Inflammatory macrophage treated with lipopolysaccharide for 1 hour (primary cell): Measurements from ENCODE around the gene PRDM2.
"Not testable (repeated sequence)": the region's sequence is repeated elsewhere in the genome, so short reads cannot be mapped to it uniquely, and the experiment has no call there.

Experiments used
- DNase-seq, 2 donors: peaks; one replicate each; pipeline ENCODE4 v3.0.0-alpha.2; 2020 to 2022

Gene PRDM2, protein sequence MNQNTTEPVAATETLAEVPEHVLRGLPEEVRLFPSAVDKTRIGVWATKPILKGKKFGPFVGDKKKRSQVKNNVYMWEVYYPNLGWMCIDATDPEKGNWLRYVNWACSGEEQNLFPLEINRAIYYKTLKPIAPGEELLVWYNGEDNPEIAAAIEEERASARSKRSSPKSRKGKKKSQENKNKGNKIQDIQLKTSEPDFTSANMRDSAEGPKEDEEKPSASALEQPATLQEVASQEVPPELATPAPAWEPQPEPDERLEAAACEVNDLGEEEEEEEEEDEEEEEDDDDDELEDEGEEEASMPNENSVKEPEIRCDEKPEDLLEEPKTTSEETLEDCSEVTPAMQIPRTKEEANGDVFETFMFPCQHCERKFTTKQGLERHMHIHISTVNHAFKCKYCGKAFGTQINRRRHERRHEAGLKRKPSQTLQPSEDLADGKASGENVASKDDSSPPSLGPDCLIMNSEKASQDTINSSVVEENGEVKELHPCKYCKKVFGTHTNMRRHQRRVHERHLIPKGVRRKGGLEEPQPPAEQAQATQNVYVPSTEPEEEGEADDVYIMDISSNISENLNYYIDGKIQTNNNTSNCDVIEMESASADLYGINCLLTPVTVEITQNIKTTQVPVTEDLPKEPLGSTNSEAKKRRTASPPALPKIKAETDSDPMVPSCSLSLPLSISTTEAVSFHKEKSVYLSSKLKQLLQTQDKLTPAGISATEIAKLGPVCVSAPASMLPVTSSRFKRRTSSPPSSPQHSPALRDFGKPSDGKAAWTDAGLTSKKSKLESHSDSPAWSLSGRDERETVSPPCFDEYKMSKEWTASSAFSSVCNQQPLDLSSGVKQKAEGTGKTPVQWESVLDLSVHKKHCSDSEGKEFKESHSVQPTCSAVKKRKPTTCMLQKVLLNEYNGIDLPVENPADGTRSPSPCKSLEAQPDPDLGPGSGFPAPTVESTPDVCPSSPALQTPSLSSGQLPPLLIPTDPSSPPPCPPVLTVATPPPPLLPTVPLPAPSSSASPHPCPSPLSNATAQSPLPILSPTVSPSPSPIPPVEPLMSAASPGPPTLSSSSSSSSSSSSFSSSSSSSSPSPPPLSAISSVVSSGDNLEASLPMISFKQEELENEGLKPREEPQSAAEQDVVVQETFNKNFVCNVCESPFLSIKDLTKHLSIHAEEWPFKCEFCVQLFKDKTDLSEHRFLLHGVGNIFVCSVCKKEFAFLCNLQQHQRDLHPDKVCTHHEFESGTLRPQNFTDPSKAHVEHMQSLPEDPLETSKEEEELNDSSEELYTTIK (N-terminal part only)

DNA sequence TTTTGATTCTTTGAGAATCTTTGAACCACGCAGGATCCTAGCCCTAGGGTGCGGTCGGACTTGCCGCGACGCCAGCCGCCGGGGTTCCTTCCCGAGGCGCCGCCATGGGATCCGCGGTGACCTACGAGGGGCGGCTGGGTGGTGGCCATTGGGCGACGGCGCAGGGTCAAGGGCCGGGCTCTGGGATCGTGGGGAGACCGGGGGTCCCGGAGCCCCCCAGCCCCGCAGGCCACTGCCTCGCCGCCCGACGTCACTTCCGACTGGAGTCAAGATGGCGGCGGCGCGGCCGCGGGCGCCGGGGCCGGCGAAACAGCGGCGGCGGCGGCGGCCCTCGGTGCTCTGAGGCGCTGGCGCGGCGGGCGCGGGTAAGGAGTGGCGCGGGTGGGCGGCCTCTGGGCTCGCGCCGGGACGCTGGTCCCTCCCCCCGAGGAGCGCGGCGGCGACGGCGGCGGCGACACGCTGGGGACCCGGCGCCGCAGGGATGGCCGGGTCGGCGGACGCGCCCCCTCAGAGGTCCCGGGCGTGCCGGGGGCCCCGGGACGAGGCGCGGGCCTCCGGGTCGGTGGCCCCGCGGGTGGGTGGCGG is at the start of gene PRDM2:
TSS of gene PRDM2 (plus strand) at position 253 of the 585 bp plus-strand sequence. CDS start 15,418 bp downstream, outside the sequence.
- peak; percentile 38 to 49 for DNase-seq

DNA sequence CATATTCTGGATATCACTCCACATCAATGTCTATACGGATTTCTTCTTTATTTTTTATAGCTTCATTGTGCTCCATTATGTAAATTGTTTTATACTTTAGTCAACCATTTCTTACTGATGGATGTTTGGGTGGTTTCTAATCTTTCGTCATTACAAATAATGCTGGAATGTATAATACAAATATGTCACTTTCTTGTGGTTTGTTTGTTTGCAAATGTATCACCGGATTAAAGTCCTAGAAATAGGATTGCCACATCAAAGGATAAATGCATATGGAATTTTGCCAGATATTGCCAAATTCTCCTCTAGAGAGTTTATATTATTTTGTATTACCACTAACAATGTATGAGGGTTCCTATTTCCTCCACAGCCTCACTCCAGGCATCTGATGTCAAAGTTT is 48.7 kb upstream of the PRDM2 start:
- DNase-seq, result peak; percentile 15 to 64

DNA sequence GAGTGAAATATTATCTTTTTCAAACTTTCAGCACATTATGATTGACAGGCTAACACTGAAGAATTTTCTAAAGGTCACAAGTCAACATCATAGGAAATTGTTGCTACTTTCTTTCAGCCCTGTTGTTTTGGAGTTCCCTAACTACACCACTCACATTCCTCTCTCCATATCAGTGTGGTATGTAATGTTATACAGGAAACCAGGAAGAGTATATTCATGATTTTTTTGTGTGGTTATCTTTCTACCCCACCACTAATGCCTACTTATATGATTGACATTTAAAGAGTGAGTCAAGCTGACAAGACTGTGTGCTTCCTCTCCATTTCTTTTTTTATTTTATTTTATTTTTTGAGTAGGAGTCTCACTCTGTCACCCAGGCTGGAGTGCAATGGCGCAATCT is 47.8 kb upstream of the PRDM2 start:
- no peak for DNase-seq

DNA sequence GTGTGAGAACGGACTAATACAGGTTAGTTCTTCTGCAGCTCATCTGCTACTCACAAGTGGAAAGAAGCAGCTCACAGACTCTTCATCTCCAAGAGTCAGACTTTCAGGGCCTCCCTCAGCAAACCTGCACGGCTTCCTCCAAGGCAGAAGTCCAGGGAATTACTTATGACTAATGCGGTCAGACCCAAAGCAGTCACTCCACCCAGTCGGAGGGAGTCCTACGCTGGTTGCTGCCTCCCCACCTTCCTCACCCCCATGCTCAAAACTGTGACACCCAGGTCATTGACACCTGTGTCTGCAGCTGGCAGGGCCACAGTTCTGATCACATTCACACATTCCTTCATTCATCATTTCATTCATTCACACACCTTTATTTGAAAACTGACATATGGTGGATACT is 38.4 kb upstream of the PRDM2 start:
- DNase-seq, result no peak

DNA sequence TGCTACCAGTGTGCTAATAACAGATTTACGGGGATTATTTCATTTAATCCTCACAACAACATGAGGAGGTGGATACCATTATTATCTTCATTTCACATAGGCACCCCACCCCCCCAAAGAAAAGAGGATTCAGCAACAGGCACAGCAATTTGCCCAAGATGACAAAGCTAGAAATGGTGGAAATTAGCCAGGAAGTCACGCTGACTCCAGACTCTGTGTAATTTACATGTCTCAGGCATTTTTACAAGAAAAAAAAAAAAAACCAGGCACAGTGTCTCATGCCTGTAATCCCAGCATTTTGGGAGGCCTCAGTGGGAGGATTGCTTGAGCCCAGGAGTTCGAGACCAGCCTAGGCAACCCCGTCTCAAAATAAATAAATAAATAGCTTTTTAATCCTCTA is 37.5 kb upstream of the PRDM2 start:
- DNase-seq, result peak; percentile 35 to 45

DNA sequence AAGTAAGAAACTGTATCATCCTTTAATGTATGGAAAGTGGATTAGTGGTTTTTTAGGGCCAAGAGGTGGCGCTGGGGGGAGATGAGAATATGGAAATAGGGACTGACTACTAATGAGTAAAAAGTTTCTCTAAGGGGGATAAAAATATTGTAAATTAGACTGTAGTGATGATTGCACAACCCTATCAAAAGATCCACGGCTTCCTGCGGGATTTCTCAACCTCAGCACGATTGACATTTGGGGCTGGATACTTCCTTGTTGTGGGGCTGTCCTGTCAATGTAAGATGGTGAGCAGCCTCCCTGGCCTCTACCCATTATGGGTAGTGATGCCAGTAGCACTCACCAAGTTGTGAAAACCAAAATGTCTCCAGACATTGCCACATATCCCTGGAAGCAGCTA is 36.0 kb upstream of the PRDM2 start:
- peak in 1 of 2 donors; percentile 33 for DNase-seq

DNA sequence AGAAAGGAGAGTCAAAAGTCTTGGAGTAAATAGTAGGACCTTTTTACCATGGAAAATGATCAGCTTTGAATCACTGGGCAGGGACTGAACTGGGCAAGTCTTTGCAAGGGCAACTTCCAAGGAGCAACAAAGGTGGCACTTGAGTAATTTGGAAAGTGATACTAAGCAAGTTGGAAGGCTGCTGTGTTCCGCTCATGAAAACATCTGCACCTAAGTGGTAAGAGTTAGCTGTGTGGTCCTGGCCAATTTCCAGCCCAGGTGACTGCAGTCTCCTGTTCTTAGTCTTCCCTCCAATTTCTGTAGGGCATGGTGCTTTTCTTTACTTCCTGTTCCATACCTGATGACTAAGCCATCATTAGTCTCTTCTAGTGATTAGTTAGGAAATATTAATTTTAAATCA is 35.5 kb upstream of the PRDM2 start:
- DNase-seq, result no peak

DNA sequence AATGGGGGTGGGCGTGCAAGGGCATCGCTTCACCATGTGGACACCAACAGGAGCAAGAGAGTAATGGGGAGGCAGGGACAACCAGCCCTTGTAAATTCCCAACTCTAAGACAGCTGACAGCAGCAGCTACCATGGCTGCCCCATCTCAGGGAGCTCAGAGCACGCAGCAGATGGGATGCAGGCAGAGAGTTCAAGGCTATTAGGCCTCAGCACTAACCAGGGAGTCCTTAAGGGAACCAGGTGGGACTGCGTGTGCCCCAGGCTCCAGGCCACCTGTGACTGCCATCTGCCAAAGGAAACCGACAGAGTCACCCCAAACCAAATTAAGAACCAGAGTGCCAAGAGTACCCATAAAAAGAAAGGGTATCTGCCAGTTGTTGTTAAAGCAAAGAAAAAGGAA is 33.7 kb upstream of the PRDM2 start:
- no peak for DNase-seq

DNA sequence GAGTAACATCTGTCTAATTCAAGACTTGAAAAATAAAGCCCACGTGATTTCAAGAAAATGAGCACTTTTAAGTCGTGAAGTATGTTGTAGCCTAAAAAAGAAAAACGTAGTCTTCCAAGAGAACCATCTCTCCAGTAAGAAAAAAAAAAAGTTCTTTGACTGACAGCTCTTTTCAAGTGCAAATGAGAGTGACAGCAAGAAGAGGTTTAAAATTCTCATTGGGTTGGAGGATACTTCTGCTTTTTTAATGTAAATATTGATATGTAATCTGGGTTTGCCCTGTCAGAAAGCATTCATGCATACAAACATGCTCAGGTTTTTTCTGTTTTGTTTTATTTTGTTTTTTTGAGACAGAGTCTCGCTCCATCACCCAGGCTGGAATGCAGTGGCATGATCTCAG is 32.3 kb upstream of the PRDM2 start:
- no peak for DNase-seq

DNA sequence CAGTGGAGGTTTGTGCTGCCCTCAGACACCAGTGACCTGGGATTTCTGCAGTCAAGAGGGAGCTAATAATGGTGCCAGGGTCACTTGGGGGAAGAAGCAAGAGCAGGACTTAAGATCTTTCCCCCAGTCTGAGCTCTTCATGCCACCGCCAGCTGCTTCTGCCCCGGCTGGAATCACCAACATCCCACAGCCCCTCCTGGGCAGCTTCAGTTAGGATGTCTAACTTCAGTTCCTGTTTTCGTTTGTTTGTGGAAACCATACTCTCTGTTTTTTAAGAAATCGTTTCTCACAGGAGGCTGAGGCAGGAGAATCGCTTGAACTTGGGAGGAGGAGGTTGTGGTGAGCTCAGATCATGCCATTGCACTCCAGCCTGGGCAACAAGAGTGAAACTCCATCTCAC is 25.6 kb upstream of the PRDM2 start:
- no peak for DNase-seq

DNA sequence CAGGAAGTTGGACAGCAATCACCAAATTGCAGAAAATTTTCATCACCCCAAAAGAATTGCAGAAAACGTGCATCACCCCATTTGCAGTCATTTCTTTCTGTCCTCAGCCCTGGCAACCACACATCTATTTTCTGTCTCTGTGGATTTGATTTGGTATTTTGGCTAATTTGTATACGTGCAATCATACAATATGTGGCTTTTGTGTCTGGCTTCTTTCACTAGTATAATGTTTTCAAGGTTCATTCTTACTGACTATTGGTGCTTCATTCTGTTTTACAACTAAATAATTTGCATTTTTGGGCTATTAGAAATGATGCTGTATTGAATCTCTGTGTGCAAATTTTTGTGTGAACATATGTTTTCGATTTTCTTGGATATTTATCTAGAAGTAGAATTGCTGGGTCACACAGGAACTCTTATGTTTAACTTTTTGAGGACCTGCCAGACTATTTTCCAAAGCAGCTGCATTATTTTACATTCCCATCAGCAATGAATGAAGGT is 24.8 kb upstream of the PRDM2 start:
- no peak for DNase-seq

DNA sequence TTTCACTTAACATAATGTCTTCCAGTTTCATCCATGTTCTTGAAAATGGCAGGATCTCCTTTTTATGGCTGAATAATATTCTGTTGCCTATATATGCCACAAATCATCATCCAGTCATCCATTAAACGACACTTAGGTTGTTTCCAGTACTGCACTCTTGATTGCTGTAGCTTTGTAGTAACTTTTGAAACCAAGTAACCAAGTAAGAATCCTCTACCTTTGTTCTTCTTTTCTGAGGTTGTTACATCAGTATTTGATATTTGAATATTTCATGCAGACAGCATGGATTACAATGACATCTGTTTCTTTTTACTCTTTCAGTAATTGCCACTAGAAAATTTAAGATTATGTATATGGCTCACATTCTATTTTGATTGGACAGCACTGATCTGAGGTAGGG is 22.1 kb upstream of the PRDM2 start:
- no peak for DNase-seq

DNA sequence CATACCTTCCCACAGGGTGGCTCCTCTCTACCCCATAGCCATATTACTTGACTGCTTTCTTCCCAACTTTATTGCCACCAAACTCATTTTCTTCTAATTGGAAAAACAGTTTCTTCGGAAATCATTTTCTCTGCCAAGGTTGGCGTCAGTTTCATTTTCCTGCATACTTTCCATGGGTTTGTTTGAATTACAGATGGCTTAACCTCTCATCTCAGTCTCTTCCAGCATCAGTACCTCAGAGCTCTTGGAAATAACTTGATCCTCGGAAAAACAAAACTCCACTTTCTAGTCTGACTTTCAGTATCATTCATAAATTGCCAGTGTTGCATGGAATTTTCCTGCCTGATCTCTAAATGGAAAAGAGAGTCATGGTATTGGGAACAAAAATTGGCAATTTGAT is 20.3 kb upstream of the PRDM2 start:
- DNase-seq, result no peak

DNA sequence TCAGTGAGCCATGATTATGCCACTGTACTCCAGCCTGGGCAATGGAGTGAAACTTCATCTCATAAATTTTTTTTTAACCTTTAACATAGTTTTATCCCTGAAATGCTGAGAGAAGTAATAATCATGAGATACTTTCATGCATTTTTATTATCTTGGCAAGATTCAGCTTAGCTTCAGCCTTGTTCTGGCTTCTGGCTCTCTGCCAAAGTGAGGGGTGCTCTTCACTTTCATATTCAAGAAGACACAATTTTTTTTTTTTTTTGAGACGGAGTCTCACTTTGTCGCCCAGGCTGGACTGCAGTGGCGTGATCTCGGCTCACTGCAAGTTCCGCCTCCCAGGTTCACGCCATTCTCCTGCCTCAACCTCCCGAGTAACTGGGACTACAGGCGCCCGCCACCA is 19.4 kb upstream of the PRDM2 start:
- not testable (repeated sequence) for DNase-seq

DNA sequence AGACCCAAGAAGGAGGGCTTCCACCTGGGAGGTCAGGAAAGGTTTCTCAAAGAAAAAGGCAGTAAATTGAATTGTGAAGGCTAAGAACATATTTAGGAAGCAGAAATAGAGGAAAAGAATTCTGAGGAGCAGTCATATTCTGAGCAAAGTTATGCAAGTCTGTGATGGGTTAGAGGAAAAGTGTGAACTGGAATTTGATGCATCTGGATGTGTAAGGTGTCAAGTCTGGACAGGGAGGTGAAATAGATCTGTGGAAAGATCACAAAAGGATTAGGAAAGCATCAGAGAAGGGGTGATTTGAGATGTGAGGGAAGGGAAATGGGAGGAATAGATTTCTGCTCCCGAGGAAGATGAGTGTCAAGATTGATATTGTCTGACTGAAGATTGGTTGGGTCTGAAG is 18.1 kb upstream of the PRDM2 start:
- DNase-seq, result no peak

DNA sequence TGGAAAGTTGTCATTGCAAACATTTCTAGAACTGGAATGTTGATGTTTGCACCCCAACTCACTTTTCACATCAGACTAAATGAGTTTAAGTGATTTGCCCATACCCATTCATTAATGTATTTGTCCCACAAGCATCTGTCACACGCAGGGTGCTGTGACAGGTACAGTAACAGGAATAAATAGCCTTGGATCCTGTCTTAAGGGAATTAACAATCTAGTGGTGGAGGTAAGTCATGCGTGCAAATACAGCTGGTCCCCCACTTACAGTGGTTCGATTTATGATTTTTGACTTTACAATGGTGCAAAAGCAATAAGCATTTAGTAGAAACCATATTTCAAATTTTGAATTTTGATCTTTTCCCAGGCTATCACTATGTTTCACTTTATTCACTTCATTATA is 17.5 kb upstream of the PRDM2 start:
- no peak for DNase-seq

DNA sequence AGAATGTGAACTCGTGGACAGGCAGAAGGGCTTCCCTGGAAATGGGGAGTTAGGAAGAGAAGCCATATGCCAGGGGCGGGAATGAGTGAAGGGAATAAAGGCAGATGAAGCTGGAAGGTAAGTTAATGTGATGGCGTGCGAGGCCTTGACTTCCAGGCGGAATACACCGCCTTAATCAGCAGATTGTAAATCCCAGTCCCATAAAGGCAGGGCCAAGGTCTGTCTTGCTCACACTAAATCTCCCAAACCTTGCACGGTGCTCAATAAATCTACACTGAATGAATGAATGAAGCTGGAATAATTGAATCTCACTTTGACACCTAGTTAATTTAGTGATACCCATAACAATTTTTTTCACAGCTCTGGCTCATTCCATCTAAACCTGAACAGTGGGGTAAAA is 16.8 kb upstream of the PRDM2 start:
- DNase-seq, result no peak

DNA sequence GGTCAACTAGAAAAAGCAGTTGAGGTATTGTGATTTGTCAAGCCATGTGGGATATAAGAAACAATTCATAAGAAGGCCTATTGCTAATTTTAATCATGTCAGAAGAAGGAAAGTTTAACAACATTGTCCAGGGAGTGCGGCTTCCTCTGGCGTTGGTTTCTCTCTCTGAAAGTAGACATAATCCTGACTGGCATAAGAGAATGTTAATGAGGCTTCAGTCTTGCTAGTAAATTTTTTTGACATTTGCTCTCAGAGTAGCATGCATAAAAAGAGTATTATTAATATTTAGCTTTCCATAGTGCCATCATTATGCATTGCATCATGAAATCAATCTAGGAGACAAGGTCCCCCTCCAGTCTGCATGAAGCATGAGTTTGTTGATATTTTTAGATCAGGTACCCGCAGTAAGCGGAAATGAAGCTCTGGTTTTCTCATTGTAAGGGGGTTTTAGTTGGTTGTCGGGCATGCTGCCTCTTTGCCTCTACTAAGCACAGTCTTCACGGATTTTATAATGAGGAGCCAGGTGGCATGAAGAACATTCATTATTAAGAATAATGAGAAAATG is 12.8 kb upstream of the PRDM2 start:
- no peak for DNase-seq

DNA sequence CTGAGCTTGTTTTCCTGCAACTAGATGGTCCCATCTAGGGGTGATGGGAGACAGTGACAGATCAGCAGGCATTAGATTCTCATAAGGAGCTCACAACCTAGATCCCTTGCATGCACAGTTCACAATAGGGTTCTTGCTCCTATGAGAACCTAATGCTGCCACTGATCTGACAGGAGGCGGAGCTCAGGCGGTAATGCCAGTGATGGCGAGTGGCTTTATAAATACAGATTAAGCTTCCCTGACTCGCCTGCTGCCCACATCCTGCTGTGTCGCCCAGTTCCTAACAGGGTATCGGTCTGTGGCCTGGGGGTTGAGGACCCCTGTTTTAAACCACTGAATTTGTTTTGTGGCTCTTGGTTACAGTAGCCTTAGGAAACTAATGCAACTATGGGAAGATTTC is 6.9 kb upstream of the PRDM2 start:
- DNase-seq, result not testable (repeated sequence)

DNA sequence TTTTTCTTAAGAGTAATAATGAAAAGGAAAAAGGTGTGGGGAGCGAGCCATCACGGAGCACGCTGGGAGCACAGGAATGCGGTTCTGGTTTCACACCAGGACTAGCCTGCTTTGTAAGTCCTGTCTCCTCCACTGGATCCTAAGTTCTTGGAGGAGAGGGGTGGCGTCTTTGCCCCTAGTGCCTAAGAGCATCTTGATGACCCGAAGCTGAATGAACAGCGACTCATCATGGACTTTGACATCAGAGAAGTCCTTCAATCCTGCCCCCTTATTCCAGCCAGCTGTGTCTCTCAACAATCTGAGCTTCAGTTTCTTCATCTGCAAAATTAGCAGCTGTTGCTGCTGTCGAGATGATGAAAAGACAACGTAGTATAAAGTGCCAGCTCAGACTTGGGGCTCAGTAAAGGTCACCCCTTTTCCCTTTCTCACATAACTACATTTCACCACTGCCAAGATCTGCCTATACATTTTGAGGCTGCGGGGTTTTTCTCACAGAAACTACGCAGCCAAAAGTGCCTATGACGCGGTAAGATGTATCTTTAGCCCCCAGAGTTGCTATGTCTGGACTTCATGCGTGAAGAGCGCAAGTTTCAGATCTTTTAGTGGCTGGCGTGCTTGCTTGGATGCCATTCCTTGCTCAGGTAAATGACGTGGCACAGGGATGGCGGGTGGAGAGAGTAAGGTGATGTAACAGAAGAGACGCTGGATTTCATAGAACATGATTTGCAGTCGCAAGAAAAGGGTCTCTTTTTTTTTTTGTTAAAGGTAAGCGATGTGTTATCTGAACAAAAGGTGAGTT is 4.9 kb upstream of the PRDM2 start:
- DNase-seq, result no peak

DNA sequence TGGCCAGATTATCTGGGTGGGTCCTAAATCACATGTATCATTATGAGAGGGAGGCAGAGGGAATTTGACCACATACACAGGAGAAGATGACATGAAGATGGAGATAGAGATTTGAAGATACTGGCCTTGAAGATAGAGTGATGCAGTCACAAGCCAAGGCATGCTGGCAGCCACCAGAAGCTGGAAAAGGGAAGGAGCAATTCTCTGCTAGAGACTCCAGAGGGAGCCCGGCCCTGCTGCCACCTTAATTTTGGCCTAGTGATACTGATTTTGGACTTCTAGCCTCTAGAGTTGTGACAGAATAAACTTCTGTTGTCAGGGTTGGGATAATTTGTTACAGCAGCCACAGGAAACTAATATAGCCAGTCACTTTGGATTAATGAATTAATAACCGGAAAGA is 2.2 kb upstream of the PRDM2 start:
- DNase-seq, result peak in 1 of 2 donors; percentile 17
